Measurements from ENCODE around the gene TNNI2. TPM values are rescaled to one million over a fixed set of nuclear protein-coding genes. Genes with fewer than 3 reads are reported as not detected.

The TNNI2 gene
- total and polyA plus RNA-seq, 10 of the 15 experiments (the other 5 are each of a cell fraction or from before 2014, with no cell fraction given): 0.14 to 0.79 (median 0.37) TPM; not detected in 4

- H2AFZ ChIP-seq (ENCODE audit: control insufficient read depth, low read depth, low read length): no peak overlapping the region
- H3K9ac ChIP-seq (ENCODE audit: control insufficient read depth, insufficient read depth, low read length): no peak overlapping the region
- no peaks in the 10 kb centered on the region; the same call in 1 of the 2 replicates for H3K4me1 ChIP-seq (ENCODE audit: control insufficient read depth, insufficient read depth, low read length)
- no peak for FAIRE-seq
- H3K79me2 ChIP-seq (ENCODE audit: control insufficient read depth, insufficient read depth, low read length): no peaks in the 10 kb centered on the region; the same call in 1 of the 2 replicates
- H3K36me3 ChIP-seq (ENCODE audit: control insufficient read depth in 2 of 2, insufficient read depth in 2 of 2, low read length in 1 of 2): peaks cover 21 to 41% of the 10 kb centered on the region in 2 experiments
- intact Hi-C loops (cut with micrococcal nuclease; ENCODE audit: unreplicated experiment) (loop anchor here (2.0 kb wide), 1 partner anchor 269 kb away; no protein-coding TSS in a partner anchor), in situ Hi-C loops (cut with MboI) (loop anchor here (5.0 kb wide), 1 partner anchor 36 kb away; the partner anchor contains the start of gene TNNT3)
- no peak for DNase-seq (ENCODE audit: low read depth, low spot score)
- RAD21 ChIA-PET (ENCODE audit: unreplicated experiment): interaction anchor here (0.6 to 2.0 kb wide), 15 partner anchors 15 to 558 kb away, joined by 3 to 10 read pairs (median 4); partner anchors contain the start of genes H19, MRPL23 and TNNI2
- H3K27me3 ChIP-seq (replicated peaks in 1 of 2; ENCODE audit: control insufficient read depth in 2 of 2, insufficient read depth in 2 of 2, low read length in 1 of 2): no peaks in the 10 kb centered on the region
- BruUV-seq (replicated peaks): no TSS peak
- SMC1A ChIA-PET (ENCODE audit: uncharacterized antibody, unreplicated experiment): interaction anchor here (0.6 to 2.0 kb wide), 4 partner anchors 16 to 31 kb away, joined by 3 to 7 read pairs (median 4); partner anchors contain the start of gene LSP1
- 79% methylated on average over 32 of the region's 43 CpGs for WGBS (ENCODE audit: insufficient coverage, insufficient replicate concordance, low lambda C conversion rate, missing lambda C conversion rate)
- H3K4me3 ChIP-seq: no peak overlapping the region
- no peak overlapping the region for H3K27ac ChIP-seq (ENCODE audit: control insufficient read depth, insufficient read depth)
- no peaks in the 10 kb centered on the region for H3K9me3 ChIP-seq (replicated peaks; ENCODE audit: control insufficient read depth, insufficient read depth, low read length)
- CTCF ChIA-PET: interaction anchor here (0.6 to 1.9 kb wide), 28 partner anchors 11 to 519 kb away, joined by 3 to 23 read pairs (median 4); partner anchors contain the start of genes LSP1 and TSSC4
- ATAC-seq: peak; percentile 15
- POLR2A ChIA-PET: interaction anchor here (0.6 kb wide), 1 partner anchor 11 kb away, joined by 3 read pairs; no protein-coding TSS in a partner anchor
- TF ChIP-seq PBX3 (IDR thresholded peaks at IDR 0.05; ENCODE audit: insufficient replicate concordance, low read depth, low read length) (no peak), NFXL1 (IDR thresholded peaks at IDR 0.05; ENCODE audit: borderline replicate concordance) (no peak), ZNF24 (IDR thresholded peaks at IDR 0.05) (no peak), HCFC1 (IDR thresholded peaks at IDR 0.05; ENCODE audit: low read length) (no peak), GATAD2B (conservative IDR thresholded peaks at IDR 0.05; ENCODE audit: low read depth) (no peak), USF1 (IDR thresholded peaks at IDR 0.05; ENCODE audit: borderline replicate concordance, extremely low read length, insufficient read depth, low read depth, low read length) (no peak), POU2F2 (IDR thresholded peaks at IDR 0.05; ENCODE audit: borderline replicate concordance, low read depth, low read length) (no peak), RCOR1 (conservative IDR thresholded peaks at IDR 0.05; ENCODE audit: low read depth, low read length) (no peak), REST (IDR thresholded peaks at IDR 0.05; ENCODE audit: low read depth, low read length) (no peak), RAD21 (IDR thresholded peaks at IDR 0.05; ENCODE audit: insufficient read depth, low read depth, low read length) (no peak), ZBTB40 (IDR thresholded peaks at IDR 0.05; ENCODE audit: borderline replicate concordance) (no peak)
- no peak overlapping the region for H3K4me2 ChIP-seq (ENCODE audit: control insufficient read depth, insufficient read depth)
- H4K20me1 ChIP-seq (ENCODE audit: control insufficient read depth, insufficient read depth): peaks cover 5% of the 10 kb centered on the region; the same call in 1 of the 2 replicates
These were observed 42.9 kb downstream of the TNNI2 start for GRCh38 chr11:1881442-1882264.
